ENCODE measurements around the gene DDR1. TPM values are rescaled to one million over a fixed set of nuclear protein-coding genes. Genes with fewer than 3 reads are reported as not detected.

The DDR1 gene
- total and polyA plus RNA-seq, 2 experiments from 2014 or later: 58.3 to 154 TPM

DNA sequence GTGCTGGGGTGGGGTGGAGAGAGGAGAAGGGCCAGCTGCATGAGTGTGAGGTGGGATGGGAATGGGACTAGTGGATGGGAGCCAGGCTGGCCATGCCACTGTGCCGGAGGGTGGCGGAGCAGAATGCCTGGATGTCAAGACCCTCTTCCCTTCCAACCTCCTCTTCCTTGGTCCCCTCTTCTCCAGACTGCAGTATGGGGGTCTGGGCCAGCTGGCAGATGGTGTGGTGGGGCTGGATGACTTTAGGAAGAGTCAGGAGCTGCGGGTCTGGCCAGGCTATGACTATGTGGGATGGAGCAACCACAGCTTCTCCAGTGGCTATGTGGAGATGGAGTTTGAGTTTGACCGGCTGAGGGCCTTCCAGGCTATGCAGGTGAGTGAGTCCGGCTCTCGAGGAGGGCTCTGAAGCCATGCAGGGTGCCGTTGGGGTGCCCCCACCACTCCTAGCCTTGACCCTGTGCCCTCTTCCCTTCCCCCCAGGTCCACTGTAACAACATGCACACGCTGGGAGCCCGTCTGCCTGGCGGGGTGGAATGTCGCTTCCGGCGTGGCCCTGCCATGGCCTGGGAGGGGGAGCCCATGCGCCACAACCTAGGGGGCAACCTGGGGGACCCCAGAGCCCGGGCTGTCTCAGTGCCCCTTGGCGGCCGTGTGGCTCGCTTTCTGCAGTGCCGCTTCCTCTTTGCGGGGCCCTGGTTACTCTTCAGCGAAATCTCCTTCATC, 7.7 kb downstream of the DDR1 start:
- H3K36me3 ChIP-seq (ENCODE audit: insufficient read depth): peaks cover 9% of the 10 kb centered on the region
- no peaks in the 10 kb centered on the region for H3K27me3 ChIP-seq (ENCODE audit: insufficient read depth)
- no peaks in the 10 kb centered on the region for H3K9me2 ChIP-seq (ENCODE audit: insufficient read depth)
- no peak for DNase-seq (ENCODE audit: low spot score)
- H3K4me1 ChIP-seq (ENCODE audit: insufficient read depth): peaks cover 7% of the 10 kb centered on the region
- peaks cover 3% of the 10 kb centered on the region for H3K27me3 Mint-ChIP-seq (ENCODE audit: insufficient read depth, low read depth, poor library complexity)
- no peaks in the 10 kb centered on the region for H3K9me3 Mint-ChIP-seq
- H3K27ac Mint-ChIP-seq: no peak overlapping the region
- H3F3A ChIP-seq (replicated peaks; ENCODE audit: low read depth): 0 out of 2 replicates have a peak, but pooled peaks cover 3% of the 10 kb centered on the region
- peaks cover 30% of the 10 kb centered on the region for H3K79me2 ChIP-seq (replicated peaks; ENCODE audit: insufficient read depth)
- H3K4me2 ChIP-seq: no peak overlapping the region
- peaks cover 31% of the 10 kb centered on the region for H3K4me1 Mint-ChIP-seq
- no peak overlapping the region for H3K27ac ChIP-seq (ENCODE audit: low read depth)
- H3K4me3 Mint-ChIP-seq: no peak overlapping the region; the same call in 2 of the 3 replicates
- TF ChIP-seq CTCF (conservative IDR thresholded peaks at IDR 0.05; ENCODE audit: low read depth in 2 of 2) (no peak), EZH2 (IDR thresholded peaks at IDR 0.05; ENCODE audit: low read depth, unreplicated experiment) (no peak), ZNF462 (CRISPR knock-in tag; IDR thresholded peaks at IDR 0.05) (no peak), ZNF114 (CRISPR knock-in tag; IDR thresholded peaks at IDR 0.05) (no peak), ZNF331 (CRISPR knock-in tag; IDR thresholded peaks at IDR 0.05; ENCODE audit: low read depth) (no peak), POLR2AphosphoS5 (IDR thresholded peaks at IDR 0.05; ENCODE audit: low read depth) (no peak), JUNB (IDR thresholded peaks at IDR 0.05; ENCODE audit: unreplicated experiment) (no peak), STAT1 (IDR thresholded peaks at IDR 0.05; ENCODE audit: unreplicated experiment) (no peak), NANOG (IDR thresholded peaks at IDR 0.05; ENCODE audit: borderline replicate concordance) (no peak)
- TF ChIP-seq, protein P1, sequence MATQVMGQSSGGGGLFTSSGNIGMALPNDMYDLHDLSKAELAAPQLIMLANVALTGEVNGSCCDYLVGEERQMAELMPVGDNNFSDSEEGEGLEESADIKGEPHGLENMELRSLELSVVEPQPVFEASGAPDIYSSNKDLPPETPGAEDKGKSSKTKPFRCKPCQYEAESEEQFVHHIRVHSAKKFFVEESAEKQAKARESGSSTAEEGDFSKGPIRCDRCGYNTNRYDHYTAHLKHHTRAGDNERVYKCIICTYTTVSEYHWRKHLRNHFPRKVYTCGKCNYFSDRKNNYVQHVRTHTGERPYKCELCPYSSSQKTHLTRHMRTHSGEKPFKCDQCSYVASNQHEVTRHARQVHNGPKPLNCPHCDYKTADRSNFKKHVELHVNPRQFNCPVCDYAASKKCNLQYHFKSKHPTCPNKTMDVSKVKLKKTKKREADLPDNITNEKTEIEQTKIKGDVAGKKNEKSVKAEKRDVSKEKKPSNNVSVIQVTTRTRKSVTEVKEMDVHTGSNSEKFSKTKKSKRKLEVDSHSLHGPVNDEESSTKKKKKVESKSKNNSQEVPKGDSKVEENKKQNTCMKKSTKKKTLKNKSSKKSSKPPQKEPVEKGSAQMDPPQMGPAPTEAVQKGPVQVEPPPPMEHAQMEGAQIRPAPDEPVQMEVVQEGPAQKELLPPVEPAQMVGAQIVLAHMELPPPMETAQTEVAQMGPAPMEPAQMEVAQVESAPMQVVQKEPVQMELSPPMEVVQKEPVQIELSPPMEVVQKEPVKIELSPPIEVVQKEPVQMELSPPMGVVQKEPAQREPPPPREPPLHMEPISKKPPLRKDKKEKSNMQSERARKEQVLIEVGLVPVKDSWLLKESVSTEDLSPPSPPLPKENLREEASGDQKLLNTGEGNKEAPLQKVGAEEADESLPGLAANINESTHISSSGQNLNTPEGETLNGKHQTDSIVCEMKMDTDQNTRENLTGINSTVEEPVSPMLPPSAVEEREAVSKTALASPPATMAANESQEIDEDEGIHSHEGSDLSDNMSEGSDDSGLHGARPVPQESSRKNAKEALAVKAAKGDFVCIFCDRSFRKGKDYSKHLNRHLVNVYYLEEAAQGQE (IDR thresholded peaks at IDR 0.05; ENCODE audit: unreplicated experiment): no peak
- TF ChIP-seq, protein P2, sequence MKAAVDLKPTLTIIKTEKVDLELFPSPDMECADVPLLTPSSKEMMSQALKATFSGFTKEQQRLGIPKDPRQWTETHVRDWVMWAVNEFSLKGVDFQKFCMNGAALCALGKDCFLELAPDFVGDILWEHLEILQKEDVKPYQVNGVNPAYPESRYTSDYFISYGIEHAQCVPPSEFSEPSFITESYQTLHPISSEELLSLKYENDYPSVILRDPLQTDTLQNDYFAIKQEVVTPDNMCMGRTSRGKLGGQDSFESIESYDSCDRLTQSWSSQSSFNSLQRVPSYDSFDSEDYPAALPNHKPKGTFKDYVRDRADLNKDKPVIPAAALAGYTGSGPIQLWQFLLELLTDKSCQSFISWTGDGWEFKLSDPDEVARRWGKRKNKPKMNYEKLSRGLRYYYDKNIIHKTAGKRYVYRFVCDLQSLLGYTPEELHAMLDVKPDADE (IDR thresholded peaks at IDR 0.05): no peak
- ATAC-seq: no peak
- H3K4me3 ChIP-seq: no peak overlapping the region
- peaks cover 68% of the 10 kb centered on the region for H3K36me3 Mint-ChIP-seq (ENCODE audit: low read depth)
- H2AFZ ChIP-seq: no peak overlapping the region
- peaks cover 9% of the 10 kb centered on the region for H4K20me1 ChIP-seq (replicated peaks; ENCODE audit: insufficient read depth)

Measured in GM23338 (cell line).